Forelimb muscle (tissue), 1 donor: ENCODE measurements around the gene PUS7L. TPM values are rescaled to one million over a fixed set of nuclear protein-coding genes. Genes with fewer than 3 reads are reported as not detected.
"Not testable (repeated sequence)": the region's sequence is repeated elsewhere in the genome, so short reads cannot be mapped to it uniquely, and the experiment has no call there.

Experiments
- DNase-seq: peaks from one replicate; pipeline ENCODE4 v3.0.0-alpha.2; 2013; ENCODE audit warnings: low read depth
- polyA plus RNA-seq: library from polyadenylated mRNA; unstranded; fragments of 120-200 nt; gene quantifications from one replicate; pipeline ENCODE4 v1.2.1, GENCODE V29; 2013; ENCODE audit not compliant: insufficient read length

The PUS7L gene, protein sequence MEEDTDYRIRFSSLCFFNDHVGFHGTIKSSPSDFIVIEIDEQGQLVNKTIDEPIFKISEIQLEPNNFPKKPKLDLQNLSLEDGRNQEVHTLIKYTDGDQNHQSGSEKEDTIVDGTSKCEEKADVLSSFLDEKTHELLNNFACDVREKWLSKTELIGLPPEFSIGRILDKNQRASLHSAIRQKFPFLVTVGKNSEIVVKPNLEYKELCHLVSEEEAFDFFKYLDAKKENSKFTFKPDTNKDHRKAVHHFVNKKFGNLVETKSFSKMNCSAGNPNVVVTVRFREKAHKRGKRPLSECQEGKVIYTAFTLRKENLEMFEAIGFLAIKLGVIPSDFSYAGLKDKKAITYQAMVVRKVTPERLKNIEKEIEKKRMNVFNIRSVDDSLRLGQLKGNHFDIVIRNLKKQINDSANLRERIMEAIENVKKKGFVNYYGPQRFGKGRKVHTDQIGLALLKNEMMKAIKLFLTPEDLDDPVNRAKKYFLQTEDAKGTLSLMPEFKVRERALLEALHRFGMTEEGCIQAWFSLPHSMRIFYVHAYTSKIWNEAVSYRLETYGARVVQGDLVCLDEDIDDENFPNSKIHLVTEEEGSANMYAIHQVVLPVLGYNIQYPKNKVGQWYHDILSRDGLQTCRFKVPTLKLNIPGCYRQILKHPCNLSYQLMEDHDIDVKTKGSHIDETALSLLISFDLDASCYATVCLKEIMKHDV
- polyA plus RNA-seq, result 7.0 TPM

DNA sequence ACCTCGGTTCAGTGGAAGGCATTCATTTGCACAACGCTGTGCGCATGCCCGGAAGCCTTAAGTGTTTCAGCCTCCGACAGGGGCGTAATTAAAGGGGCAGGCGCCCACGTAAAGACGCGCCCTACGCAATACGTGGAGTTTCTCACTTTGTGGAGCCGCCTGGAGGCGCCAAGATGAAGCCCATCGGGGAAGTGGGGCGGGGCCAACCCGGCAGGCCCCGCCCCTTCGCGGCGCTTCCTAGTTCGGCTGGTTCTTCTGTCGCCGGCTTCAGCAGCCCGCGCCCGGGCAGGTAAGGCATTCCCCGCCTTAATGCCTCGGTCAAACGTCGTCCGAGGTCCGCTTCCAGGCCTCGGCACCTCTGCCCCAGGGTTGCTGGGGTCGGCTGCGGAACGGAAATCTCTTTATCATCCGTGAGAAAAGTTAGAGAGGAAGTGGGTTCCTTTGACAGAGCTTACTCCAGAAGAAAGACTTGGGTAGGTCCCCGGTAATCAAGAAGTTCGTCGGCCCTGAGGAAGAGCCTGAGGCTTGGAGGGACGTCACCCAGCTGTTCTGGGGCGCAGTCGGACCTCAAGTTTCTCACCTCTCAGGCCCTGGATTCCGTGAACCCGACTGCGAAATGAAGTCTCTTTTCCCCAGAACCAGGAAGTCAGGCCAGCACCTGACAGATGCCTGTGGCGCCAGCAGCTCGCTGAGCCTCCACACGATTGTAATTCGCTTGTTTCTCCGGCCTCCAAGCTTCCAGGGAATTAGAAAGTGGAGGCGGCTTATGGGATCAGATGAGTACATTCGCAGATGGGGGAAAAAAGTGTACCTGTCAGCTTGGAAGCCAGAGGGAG lies at the start of gene PUS7L, which contains the start of gene IRAK4:
Gene PUS7L (minus strand): TSS at position 63 of the 836 bp plus-strand sequence. CDS start 3,545 bp downstream, outside the sequence.
Gene IRAK4 (plus strand): TSS at position 224 of the 836 bp plus-strand sequence. CDS start 9,161 bp downstream, outside the sequence.
- peak; percentile 95 for DNase-seq

DNA sequence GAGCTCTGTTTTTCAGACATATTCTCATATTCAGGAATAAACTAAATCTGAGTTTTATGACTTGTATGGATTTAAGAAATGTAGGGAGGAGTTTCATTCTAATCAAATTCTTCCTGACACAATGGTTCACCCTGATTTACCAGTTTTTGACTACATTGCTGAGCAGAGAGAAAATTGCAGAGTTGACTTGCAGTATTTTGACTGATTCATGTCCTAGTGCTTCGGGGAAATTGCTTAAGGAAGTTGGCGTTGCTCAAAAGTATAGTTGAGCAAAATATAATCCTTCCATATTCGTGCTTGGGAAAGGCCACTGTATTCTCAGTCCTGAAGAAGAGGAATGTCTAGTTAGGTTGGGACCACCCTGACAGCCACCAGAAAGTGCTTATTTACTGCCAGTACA lies 48.8 kb upstream of the PUS7L start:
- no peak for DNase-seq

DNA sequence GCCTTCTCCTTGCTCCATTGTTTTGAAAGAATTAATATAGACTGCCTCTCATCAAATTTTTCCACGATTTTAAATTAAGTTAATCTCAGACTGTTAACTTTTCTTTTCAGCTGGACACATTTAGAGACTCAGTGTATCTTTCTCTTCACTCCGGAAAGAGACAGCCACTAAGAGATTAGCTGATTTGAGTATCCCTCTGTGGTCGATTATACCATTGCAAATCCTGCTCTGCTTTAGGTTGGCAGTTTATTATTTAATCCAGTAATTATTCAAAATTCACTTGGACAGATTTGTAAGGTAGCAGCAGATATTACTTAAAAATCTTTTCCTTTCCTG lies 48.1 kb upstream of the PUS7L start:
- DNase-seq, result no peak

DNA sequence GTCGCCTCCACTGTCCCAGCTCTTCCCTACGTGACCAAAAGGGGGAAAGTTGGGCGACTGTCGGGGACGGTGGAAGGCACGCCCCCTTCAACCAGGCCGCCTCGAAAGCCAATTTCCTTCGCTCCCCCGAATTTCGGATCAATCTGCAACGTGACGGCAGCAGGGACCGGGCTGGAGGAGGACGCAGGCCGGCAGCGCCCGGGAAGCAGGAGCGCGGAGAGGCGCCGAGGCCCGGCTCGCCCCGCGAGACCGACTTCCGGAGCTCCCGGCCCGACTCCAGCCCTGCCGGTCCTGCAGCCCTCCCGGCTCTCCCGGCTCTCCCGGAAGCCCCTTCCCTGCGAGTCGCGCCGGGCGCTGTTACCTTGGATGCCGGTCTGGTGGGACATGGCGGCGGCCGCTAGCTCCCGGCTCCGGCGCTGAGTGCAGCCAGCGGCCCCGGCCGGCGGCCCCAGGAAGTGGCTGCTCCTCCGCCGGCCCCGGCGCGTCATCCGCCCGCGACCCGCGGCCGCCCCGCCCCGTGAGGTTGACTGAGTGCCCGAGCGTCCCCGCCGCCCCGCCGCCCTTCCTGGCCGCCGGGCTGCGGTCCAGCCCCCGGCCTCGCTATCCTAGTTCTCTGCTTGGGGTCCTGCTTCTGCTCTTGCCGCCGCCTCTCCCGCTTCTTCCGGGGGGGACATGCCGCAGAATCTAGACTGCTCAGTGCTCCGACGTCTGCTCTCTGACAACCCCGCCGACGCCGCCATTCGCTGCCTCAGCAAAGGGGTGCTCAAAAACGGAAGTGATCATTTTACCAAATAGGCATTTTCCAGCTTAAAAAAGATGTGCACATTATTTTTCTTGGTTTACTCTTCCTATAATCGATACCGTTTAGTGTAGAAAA lies 47.5 kb upstream of the PUS7L start, which contains the start of gene TWF1:
Gene TWF1 (minus strand): TSS at position 458 of the 877 bp plus-strand sequence. CDS start 72 bp downstream, at position 386.
- peak; percentile 59 for DNase-seq

DNA sequence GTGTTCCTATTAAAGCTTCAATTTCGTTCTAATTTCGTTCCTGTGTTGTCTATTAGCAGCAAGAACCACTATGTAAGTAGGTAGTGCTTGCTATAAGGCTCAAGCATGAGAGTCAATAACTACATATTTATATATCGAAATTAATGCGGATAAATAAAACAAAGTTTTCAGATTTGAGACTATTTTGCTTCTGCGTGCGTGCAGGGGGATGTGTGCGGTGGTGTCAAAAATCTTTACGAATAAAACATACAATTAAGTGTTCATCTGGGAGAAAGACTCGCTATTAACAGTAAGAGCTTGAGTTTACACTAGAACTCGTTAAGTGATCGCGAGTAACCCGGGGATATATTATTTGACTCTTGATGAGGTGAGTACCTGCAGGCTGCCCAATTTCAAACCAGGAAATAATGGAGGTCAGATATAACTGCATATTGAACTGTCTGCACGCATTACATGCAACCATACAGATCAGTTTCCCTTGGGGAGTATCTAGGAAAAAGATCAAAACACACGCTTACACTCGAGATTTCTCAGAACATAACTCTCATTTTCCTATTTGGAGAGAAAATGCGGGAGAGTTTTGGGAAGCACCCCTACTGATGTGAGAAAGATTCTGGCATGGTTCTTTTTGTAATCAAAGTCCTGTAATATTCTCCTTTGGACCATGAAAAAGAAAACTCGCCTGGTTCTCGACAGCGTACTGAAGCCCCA lies 46.7 kb upstream of the PUS7L start:
- peak; percentile 6 for DNase-seq

DNA sequence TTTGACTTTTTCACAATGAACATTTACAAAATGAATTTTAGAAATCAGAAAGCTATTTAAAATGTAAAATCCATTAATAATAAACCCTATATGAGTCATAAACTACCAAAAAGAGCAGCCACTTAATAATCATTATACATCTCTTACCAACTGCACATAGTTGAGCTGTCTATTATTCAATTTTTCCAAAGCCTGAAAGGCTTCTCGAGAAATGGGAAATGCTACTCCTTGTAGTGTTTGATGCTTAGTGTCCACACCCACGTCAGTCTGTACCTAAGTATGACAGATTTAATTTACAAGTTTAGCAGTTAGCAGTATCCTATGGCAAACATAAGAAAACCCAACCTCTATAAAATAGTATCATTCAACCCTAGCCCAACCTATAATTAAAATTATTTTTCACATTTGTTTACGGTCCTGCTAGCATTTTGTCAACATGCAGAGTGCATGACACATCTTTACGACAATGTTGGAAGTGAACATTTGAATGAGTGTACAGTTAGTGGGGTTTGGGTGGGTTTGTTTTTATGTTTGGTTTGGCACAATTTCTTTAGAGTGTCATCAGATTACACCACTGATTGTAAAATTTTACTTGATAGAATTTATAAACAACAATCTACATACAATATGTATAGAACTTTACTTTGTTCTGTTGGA lies 39.1 kb upstream of the PUS7L start:
- DNase-seq, result no peak

DNA sequence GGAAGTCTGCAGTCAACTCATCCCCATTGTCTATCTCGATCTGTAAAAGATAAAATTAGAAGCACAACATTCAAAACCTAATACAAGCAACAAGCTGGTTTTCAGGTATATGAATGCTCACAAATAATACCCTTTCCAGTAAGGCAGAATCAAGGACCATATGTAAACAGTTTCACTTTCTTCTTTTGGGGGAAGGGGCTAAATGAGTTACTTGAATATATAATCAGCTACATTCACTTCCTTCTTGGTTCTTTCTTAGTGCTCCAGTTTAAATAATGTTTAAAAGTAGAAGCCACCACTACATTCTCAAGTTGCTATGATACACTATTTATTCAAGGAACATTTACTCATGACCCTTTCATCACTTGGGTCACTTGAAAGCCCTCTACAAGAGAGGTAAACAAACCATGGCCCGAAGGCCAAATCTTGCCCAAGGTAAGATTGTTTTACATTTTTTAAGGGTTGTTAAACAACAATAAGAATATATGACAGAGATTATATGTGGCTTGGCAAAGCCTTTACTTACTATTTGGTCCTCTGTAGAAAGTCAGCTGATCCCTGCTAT lies 37.2 kb upstream of the PUS7L start:
- no peak for DNase-seq

DNA sequence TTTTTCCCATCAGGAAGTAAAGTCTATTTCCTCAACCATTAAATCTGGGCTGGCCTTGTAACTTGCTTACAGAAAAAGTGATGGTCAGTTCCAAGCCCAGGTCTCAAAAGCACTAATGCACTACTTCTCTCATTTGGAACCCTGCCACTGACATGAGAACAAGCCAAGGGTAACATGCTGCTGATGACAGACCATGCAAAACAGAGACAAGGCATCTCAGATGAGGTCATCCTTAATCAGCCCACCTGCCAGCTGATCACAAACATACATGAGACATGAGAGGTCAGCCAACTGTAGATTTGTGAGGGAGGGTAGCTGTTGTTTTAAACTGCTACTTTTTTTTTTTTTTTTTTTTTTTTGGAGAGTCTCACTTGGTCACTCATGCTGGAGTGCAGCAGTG lies 31.4 kb upstream of the PUS7L start:
- DNase-seq, result peak; percentile 22

DNA sequence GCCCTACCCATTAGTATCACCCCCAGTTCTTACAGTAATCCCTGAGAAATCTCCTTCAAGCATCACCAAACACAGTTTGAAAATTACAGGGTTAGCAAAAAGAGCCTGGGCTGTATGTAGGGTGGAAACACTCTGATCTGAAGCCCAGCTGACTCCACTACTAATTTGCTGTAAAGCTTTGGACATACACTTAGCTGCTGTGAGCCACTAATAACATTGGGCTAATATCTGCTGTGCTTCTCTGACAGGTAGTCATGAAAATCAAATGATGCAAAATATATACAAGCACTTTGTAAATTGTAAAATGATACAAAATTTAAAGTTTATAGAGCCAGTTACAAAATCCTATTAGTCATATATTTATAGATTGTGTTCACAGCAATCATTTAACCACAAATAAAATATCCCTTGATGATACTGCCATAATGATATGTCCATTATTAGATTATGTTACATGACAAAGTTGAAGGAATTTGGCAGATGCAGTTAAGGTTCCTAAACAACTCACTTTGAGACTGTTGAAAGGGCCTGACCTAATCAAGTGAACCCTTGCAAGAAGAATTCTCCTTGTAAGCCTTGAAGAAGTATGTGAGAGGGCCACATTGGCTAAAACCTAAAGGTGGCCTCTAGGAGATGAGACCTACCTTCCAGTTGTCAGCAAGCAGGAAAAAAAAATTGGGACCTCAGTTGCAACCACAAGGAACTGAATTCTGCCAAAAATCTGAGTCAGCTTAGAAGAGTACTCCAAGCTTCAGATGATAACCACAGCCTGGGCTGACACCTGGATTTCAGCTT lies 28.5 kb upstream of the PUS7L start:
- DNase-seq, result no peak

DNA sequence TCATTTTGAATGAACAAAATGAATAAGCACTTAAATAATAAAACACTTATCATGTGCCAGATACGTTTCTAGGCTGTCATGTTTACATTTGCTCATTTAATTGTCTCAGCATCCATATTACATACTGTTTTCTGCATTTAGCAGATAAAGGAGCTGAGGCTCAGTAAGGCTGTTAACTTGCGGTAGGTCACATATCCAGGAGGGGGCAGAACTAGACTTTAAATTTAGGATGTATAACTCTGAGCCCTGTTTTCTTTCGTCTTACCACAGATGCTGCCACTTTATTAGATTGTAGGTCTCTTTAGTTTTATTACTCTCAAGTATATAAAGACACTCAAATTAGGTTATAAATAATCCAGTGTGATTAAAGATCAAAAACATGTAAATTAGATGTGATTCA lies 17.9 kb upstream of the PUS7L start:
- peak; percentile 13 for DNase-seq

DNA sequence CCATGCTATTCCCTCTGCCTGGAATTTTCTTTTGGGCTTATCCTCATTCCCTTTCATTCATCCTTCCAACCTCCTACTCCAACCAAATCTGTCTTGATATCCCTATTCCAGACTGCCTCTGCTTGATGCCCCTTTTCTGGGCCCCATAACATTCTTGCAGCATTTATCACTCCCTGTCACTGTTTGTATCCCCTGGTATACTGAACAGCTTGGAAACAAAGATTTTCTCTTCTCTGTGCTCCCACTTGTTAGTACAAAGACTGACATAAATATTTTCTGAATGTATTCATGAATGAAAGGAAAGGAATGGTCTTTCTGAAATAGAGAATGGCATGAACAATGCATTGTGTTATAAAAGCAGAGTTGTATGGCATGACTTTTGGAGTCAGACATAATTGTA lies 7.7 kb upstream of the PUS7L start:
- DNase-seq, result no peak

DNA sequence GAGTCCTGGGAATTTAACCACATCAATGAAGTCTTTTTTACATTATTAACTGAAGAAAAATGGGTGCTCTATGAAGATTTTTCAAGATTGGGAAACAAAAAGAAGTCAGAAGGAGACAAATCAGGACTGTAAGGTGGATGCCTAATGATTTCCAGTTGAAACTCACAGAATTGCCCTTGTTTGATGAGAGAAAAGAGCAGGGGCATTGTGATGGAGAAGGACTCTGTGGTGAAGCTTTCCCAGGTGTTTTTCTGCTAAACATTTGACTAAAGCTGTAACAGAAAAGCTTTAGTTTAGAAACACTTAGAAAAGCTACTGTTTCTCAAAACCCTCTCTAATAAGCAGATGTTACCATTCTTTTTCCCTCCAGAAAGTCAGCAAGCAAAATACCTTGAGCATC lies 5.9 kb upstream of the PUS7L start:
- no peak for DNase-seq

DNA sequence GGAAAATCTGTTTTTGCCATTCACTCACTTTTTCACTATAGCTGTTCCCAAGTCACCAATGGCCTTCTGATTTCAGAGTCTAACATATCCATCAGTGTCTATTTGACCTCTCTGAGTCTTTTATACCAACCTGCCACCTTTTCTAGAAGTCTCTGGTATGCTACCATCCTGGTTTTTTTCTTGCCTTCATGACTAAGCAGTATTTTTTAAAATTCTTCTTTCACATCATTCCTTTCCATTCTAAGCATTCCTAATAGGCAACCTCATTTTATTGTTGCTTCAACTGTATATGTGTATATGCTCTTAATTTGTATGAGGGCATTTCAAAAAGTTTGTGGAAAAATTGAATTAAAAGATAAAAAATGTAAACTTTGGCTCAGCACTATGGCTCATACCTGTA lies 5.2 kb upstream of the PUS7L start:
- no peak for DNase-seq

DNA sequence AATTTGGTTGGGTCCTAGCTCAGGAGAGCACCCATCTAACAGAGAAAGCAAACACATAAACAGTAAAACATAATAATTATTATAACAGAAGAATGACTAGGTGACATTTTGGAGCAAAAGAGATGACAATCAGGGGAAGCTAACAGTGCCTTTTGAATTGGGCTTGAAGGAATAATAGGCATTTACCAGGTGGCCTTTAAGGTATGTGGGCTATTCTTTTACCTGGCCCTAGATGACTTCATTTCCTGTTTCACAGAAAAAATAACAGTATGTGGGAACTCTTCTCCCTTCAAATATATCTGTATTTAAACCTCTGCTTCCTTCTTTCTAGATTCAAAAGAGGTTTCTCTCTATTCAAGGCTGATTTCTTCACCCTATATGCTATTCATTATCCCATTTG lies 4.0 kb upstream of the PUS7L start:
- DNase-seq, result no peak

DNA sequence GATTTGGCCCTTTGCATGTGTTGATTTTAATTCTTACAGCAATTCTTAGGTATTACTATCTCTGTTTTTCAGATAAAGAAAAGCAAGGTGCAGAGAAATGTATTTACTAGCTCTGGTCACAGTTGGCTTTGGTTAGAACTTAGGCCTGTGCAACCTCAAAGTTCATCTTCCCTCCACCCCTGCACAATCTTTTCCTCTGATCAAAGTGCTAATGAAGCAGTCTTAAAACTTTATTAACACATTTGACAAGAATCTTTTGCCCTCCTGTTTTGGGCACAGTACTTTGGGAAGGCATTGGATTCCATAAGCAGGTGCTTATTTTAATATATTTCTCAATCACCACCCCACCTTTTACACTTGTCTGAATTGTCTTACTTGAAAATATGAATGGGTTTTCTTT lies 2.9 kb upstream of the PUS7L start:
- no peak for DNase-seq

DNA sequence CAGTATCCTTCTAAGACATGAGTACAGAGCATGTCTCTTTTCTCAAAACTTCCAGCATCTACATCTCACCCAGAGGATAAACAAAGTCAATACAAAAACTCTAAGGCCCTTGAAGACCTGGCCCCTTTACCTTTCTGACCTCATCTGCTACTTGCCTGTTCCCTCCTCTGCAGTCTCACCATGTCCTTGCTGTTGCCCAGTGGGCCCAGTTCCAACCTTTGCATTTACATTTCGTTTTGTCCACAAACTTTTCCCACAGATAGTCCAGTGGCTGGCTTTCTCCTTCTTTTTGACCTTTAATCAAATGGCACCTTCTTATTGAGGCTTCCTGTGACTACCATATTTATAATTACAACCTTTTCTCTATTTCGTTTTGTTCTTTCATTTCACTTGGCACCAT lies 1.8 kb upstream of the PUS7L start:
- no peak for DNase-seq

DNA sequence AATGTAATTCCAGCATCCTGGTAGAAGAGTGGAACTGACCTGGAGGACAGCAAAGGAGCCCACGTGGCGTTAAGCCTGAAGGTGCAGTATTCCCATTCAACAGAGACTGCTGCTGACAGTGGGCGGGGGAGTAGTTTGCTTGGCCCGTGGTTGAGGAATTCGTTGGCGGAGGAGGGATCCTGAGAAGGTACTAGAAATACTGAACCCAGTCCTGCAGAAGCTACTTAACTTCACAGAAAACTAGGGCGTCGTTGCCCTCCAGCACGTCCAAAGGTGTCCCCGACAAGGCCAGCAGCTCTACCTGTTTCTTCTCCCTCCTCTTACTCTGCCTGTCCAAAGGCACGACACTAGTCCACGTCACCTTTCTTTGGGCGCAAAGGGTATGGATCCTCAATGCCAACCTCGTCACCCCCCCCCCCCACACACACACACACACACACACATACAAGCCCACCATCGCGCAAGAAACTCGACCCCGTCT lies 303 bp downstream of the PUS7L start:
- peak; percentile 6 for DNase-seq

DNA sequence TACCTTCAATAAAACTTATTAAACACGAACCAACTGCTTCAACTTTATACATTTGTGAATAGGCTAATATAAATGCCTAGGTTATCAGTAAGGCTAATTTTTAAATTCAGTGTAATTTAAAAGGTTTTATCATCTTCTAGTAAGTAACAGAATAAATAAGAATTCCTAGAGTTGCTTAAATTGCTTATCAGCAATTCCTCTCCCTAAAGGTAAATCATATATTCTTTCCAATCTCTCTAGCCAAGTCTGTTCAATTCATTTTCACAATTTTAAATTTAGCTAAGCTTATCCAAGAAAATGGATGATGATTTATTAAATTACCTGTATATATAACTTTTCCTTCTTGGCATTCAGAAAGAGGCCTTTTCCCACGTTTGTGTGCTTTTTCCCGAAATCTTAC lies 4.6 kb downstream of the PUS7L start:
- no peak for DNase-seq

DNA sequence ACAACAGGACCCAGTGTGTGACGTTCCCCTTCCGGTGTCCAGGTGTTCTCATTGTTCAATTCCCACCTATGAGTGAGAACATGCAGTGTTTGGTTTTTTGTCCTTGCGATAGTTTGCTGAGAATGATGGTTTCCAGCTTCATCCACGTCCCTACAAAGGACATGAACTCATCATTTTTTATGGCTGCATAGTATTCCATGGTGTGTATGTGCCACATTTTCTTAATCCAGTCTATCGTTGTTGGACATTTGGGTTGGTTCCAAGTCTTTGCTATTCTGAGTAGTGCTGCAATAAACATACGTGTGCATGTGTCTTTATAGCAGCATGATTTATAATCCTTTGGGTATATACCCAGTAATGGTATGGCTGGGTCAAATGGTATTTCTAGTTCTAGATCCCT lies 7.2 kb downstream of the PUS7L start:
- DNase-seq, result not testable (repeated sequence)
